Stimulated activated CD8-positive, alpha-beta memory T cell treated with anti-CD3 and anti-CD28 coated beads, Interleukin-12 subunit alpha, Interleukin-12 subunit beta, amount 100 ng/mL, for 24 hours (primary cell): ENCODE results near the gene WDFY4.

Experiments
- DNase-seq: peaks from one replicate; pipeline ENCODE4 v3.0.0-alpha.2; 2020; ENCODE audit errors: extremely low read depth

Gene WDFY4

DNA sequence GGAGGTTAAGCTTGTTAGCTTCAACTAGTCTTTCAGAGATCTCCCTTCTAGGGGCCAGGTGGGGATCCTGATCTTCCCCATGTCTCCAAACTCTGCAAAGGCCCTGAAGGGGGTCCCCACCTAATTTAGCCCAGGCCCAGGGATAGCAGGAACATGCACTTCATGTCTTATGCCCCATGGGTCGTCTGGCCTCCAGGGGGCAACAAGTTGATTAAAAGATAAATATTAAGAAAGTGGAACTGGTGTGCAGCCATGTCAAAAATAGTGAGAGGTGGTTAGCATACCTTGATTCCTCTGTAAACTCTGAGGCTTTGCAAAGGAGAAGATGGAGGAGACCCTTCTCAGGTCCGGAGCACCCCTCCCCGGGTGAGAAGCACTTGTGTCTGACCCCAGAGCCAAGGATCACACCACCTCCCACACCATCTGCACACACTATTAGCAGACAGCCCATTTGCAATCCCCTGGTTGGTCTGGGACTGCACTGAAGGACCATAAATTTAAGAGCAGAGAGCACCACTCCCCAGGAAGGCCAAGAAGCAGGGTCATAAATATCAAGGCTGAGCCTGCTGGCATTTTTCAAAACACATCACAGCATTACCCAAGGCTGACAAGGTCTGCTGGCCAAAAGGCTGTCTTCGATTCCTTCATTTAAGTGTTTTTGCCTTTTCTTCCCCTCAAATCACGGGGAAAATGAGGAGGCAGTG is 299.1 kb downstream of the WDFY4 start:
- no peak for DNase-seq

DNA sequence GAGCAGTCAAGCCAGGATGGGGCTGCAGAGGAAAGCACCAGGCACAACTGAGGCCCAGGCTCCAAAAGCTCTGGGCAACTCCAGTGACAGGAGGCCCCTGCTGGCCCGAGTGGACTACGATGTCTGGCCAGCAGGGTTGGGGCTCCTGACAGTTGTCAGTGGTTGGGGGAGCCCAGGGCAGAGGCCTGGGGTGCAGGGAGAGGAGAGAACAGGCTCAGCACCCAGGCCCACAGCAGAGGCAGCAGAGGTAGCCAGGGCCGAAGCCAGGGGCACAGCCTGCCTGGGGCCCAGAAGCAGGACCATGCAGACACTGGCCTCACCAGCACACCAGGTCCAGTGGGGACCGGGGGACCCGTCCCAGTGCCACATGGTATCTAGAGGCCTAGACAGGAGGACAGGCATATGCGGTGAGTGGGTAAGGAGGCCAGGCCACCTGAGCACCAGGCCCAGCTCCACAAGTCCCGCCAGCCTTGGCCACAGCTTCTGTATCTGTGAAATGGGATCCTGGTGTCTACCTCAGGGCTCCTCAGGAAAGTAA is 301.0 kb downstream of the WDFY4 start:
- no peak for DNase-seq

DNA sequence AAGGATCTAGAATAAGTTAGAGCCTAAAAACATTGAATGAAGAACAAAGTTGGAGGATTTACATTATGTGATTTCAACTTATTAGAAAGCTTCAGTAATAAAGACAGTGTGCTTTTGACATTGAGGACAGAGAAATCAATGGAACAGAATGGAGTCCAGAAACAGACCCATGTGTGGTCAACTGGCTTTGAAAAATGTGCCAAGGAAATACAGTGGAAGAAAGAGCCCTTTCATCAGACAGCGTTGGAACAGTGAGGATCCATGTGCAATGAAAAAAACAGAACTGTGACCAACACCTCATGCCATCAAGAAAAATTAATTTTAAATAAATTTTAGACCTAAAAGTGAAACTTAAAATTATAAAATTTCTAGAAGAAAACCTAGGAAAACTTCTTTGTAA is 305.6 kb downstream of the WDFY4 start:
- no peak for DNase-seq

- DNase-seq: no peak
These were observed 309.0 kb downstream of the WDFY4 start for GRCh38 chr10:48993627-48994026.

DNA sequence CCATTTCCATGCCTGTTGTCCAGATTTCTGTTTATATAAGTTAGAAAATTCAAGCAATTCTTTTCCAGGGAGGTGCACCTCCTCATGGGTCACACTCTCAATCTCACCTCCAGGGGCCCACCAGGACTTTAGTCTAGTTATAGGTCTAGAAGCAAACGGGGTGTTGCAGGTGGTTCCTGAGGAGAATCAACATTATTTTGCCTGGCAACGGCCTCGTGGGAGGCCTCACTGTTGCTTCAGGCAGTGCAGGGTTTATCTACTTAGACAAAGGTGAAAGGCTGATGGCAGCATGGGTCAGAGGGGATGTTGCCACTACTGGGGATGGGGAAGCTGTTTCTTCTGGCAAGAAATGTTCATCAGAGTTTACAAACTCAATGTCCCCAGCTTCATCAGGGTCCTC is 311.7 kb downstream of the WDFY4 start:
- no peak for DNase-seq

- DNase-seq: no peak
These were observed 314.7 kb downstream of the WDFY4 start for GRCh38 chr10:48999346-48999745.

- no peak for DNase-seq
These were observed 316.0 kb downstream of the WDFY4 start for GRCh38 chr10:49000437-49001398.

- no peak for DNase-seq
These were observed 316.7 kb downstream of the WDFY4 start for GRCh38 chr10:49001402-49001801.

DNA sequence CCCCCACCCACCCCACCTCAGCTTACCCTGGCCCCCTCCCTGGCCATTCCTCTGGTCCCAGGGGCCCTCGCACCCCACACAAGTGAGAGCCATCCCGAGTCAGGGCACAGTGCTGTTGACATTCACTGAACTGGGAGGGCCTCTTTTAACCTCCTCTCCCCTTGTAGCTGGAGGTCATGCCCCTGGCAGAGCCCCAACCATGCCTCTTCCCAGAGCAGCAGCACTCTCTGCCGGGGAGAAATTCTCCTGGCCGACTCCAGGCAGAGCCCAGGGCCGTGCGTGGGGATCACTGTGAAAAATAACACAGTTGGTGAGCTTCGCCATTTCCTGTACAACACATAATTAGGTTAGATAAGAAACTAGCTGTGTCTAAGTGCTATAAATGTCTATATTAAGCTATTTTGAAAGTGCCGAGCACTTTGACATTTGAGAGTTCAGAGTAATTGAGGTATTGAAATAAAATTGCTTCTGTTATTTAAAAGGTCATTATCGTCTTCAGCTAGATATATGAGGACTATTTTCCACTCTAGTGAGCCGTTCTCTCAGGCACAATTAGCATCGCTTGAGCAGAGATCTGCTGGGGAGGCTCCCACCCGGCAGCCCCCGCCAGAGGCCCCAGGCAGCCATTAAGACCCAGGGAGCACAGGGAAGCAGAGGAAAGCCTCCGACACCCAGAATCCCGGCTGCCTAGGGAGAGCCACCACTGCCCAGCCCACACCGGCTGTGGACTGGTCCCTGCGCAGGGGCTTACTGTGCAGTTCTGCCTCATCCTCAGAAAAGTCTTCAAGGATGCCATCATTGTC is 317.4 kb downstream of the WDFY4 start:
- DNase-seq: no peak

- DNase-seq: no peak
These were observed 320.6 kb downstream of the WDFY4 start for GRCh38 chr10:49005270-49005669.

DNA sequence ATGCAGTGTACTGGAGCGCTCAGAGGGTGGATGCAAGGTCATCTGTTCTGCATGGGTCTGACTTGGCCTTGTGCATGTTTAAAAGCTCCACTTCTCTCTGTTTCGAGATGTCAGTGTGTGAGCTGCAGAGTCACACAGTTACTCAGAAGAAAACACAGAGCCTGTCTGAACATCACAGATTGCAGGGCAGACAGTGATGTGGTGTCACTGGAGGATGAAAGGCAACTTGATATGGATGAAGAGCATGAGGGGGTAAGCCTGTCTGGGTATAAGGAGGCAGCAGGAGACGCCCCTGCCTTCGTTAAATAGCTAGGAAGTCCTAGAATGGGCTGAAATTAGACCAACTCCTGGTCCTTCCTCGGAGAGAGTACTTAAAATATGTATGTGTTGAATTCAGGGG is 322.5 kb downstream of the WDFY4 start:
- DNase-seq: no peak

GRCh38 chr10:49008091-49008490 is 323.4 kb downstream of the WDFY4 start:
- no peak for DNase-seq

DNA sequence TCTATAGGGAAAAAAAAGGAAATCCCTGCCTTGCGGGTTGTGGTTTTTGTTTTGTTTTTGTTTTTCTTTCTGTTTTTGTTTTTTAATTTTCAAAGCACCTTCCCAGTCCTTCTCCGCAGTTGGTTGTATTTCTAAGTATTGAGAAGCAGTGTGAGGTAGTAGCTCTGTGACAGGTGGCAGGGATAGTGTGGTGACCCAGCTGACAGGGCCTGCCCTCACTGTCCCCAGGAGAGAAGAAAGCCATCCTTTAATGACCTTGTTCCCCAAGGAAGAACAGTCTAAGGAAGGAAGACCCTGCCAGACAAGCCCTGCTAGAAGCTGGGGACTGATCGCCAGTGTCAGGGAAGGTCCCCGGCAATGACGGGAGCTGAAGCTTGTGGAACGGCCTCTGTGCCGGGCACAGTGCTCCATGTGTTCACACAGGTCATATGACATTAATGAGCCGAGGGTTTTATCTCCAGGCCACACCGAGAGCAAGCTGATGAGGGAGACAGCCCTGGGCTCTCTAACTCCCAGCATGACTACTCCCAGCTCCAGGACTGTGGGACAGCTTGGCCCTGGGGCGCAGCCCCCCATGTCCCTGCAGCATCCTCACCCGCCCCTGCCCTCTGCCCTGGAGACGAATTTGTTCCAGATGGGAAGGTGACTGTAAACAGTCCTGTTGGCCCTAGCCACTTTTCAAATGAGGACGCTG is 324.0 kb downstream of the WDFY4 start:
- DNase-seq: no peak

DNA sequence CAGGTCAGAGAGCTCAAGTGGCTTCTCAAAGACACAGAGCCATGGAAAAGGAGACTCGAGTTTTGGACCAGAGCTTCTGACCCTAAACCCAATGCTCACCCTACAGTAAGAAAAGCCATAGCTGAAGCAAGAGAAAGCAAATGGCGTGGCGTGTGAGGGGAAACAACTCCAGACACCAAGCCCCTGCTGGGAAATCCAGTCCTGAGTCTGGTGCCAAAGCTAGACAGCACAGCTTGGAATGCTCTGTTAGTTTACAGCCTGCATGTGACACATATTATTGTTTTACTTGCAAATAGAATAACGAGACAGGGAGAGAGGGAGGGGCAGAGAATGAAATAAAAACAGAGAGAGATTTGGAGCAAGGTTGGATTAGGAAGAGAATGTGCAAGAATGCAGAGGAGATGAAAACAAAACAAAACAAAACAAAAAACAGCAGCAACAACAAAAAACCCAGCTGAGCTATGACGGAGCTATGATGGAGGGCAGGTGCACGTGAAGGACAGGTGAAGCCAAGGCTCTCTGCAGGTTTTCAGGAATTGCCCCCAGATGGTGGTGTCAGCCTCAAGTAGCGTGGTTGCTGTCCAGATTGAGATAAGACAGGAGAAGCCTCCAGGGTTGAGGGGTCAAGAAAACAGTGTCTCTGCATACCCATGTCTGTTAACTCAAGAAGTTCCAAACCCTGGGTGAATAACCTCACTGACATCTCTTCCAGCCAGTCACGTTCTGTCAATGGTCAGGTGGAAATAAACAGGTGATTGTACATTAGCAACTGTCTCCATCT is 324.7 kb downstream of the WDFY4 start:
- DNase-seq: no peak

DNA sequence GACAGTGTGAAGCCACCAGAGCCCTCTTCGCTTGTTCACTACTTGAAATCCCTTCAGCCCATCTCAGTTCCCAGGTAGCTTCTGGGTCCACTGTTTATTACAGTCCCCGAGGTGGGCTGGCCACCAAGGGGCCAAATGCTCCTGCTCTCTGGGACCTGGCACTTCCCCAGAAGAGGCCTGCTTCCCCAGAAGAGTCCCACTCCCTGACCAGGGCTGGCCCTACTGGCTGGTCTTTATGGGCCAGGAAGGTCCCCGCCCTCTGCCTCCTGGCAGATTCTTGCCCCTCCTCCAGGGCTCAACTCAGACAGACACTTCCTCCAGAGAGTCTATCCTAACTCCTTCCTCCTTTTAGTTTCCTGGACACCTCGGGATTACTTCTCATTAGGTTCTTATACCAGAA is 325.6 kb downstream of the WDFY4 start:
- DNase-seq: no peak

- no peak for DNase-seq
These were observed 326.2 kb downstream of the WDFY4 start for GRCh38 chr10:49010865-49011264.

DNA sequence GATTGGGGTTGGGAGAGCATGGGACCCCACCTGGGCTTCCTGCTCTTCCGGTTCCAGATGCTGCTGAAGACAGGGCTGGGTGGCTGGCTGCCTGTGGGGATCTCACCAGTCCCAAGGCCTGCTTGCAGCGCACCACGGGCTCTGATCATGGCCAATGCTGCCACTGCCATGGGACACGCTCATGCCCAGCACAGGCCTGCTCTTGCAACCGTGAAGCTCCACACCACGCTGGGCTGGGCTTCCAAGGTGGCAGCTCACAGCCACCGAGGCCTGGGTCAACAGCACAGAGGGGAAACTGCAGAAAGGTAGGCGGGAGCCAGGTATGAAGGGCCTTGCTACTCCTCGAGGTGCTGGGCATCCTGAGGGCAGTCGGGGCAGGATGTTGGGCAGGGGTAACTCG is 327.1 kb downstream of the WDFY4 start:
- no peak for DNase-seq

DNA sequence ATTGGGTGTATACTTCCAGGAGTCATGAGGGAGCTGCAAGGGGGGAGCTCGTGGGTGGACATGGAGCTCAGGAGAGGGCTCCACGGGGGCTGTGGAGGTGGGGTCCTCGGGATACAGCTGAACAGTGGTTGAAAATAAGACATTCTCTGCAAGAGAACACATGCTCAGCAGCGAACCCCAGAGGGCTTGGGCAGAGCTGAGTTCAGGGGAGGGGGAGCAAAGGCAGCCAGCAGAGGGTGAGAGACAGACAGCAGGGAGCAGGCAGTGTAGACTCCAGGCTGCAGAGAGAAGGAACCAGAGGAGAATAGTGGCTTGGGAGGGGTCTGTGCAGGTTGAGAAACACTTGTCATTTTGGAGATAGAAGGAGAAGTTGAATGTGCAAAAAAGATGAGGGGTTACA is 327.9 kb downstream of the WDFY4 start:
- no peak for DNase-seq

DNA sequence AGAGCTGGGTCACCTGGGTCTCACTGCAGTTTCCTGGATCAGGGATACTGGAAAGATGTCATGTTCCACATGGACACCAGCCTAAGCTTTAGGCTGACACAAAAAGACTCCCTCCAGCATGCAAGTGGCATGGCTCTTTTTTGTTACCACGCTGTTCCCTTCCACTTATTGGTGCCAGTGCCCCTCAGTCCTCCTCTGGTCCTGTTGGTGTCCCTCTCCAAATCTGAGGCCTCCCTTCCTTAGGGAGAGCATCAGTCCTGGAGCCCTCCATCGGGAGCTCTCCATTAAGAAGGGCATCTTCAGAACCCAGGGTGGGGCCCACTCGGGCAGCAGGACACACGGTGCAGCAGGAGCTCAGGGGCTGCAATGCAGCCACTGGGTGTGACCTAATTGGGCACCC is 331.0 kb downstream of the WDFY4 start:
- no peak for DNase-seq

- DNase-seq: no peak
These were observed 337.0 kb downstream of the WDFY4 start for GRCh38 chr10:49021685-49022084.

GRCh38 chr10:49023071-49023470 is 338.4 kb downstream of the WDFY4 start:
- no peak for DNase-seq
